T-cell (primary cell): Measurements from ENCODE around the gene ITGBL1. TPM values are rescaled to one million over a fixed set of nuclear protein-coding genes. Genes with fewer than 3 reads are reported as not detected.
A peak's percentile ranks its signal among the peaks of the same experiment; 100 is the strongest.

Experiments used
- ATAC-seq, 4 experiments: fragments of 200-7000 bp in 3 of 4; fragments of 150-1000 bp in 1 of 4; cut with Tn5 transposase; replicated peaks in 1 of 4; 1 replicate in 3 of 4; 2 replicates in 1 of 4; pipeline ENCODE4 v1.10.0; 2021; ENCODE audit warnings: moderate library complexity in 3 of 4, mild to moderate bottlenecking in 2 of 4, moderate number of reproducible peaks in 1 of 4
- CTCF ChIA-PET, 2 donors: fragments of 300-600 bp; sonication (Branson Sonifier 250); formaldehyde crosslinking; loops; one replicate each; lab custom pipeline; 2022; ENCODE audit warnings: antibody characterized with exemption in 2 of 2; lab: Charles Lee
- POLR2A ChIA-PET, 2 donors: fragments of 300-600 bp; sonication (Branson Sonifier 250); formaldehyde crosslinking; loops; one replicate each; lab custom pipeline; 2022; ENCODE audit warnings: antibody characterized with exemption in 2 of 2; lab: Charles Lee
- DNase-seq, 35 experiments: peaks; one replicate each; pipeline versions ENCODE4 v3.0.0 to v3.0.0-alpha.2; 2013 to 2023
- H3K27ac ChIP-seq: one replicate; pipeline ENCODE4 v1.5.1; 2013; ENCODE audit warnings: low read length
- H3K27me3 ChIP-seq, 2 experiments: replicated peaks in 1 of 2; 1 replicate in 1 of 2; 2 replicates in 1 of 2; pipeline versions ENCODE4 v1.6.1 to v1.7.0; 2013; ENCODE audit warnings: low read length in 1 of 2, mixed read lengths in 1 of 2; ENCODE audit not compliant: control insufficient read depth in 2 of 2, insufficient read depth in 2 of 2; ENCODE audit errors: extremely low read depth in 1 of 2
- H3K36me3 ChIP-seq, 2 donors: 1 replicate in 1 of 2; 2 replicates in 1 of 2; pipeline versions ENCODE4 v1.6.1 to v1.7.0; 2013; ENCODE audit warnings: low read length in 1 of 2; ENCODE audit not compliant: control insufficient read depth in 2 of 2, insufficient read depth in 1 of 2; ENCODE audit errors: extremely low read depth in 1 of 2
- H3K4me1 ChIP-seq, 2 experiments: 1 replicate in 1 of 2; 2 replicates in 1 of 2; pipeline versions ENCODE4 v1.6.1 to v1.7.0; 2013; ENCODE audit warnings: low read length in 2 of 2, mixed read lengths in 1 of 2; ENCODE audit not compliant: insufficient read depth in 2 of 2, control insufficient read depth in 1 of 2; ENCODE audit errors: extremely low read depth in 1 of 2
- H3K4me3 ChIP-seq, 2 donors: 1 replicate in 1 of 2; 2 replicates in 1 of 2; pipeline versions ENCODE4 v1.5.1 to v1.7.0; 2013; ENCODE audit warnings: mild to moderate bottlenecking in 2 of 2, low read length in 1 of 2, moderate library complexity in 1 of 2; ENCODE audit not compliant: control insufficient read depth in 1 of 2; ENCODE audit errors: extremely low read depth in 1 of 2
- H3K9me3 ChIP-seq: 2 replicates; pipeline ENCODE4 v1.7.0; 2013
- H3K27ac Mint-ChIP-seq, 2 donors: one replicate each; pipeline ENCODE4 v1.8.0; 2020 to 2021; ENCODE audit warnings: mild to moderate bottlenecking in 2 of 2, mixed read lengths in 2 of 2
- H3K27me3 Mint-ChIP-seq, 2 donors: one replicate each; pipeline ENCODE4 v1.8.0; 2021 to 2022; ENCODE audit warnings: mixed read lengths in 2 of 2
- H3K36me3 Mint-ChIP-seq: one replicate; pipeline ENCODE4 v1.8.0; 2021; ENCODE audit warnings: mixed read lengths
- H3K4me1 Mint-ChIP-seq, 3 donors: one replicate each; pipeline ENCODE4 v1.8.0; 2020 to 2022; ENCODE audit warnings: mixed read lengths in 3 of 3, mild to moderate bottlenecking in 1 of 3
- H3K4me3 Mint-ChIP-seq, 3 donors: one replicate each; pipeline ENCODE4 v1.8.0; 2020 to 2022; ENCODE audit warnings: mild to moderate bottlenecking in 3 of 3, mixed read lengths in 3 of 3, moderate library complexity in 3 of 3
- H3K9me3 Mint-ChIP-seq, 3 donors: one replicate each; pipeline ENCODE4 v1.8.0; 2020 to 2022; ENCODE audit warnings: mixed read lengths in 3 of 3
- WGBS: methylation state at CpG from one replicate; pipeline ENCODE4 v1.1.5; 2013; ENCODE audit warnings: missing lambda C conversion rate; ENCODE audit not compliant: insufficient coverage; 5-methylcytosine and 5-hydroxymethylcytosine counted together
- total RNA-seq, 35 experiments: library from RNA in 6 of 35; stranded (reverse) in 6 of 35; fragments of 120-200 nt in 1 of 35; gene quantifications; one replicate each; pipeline versions ENCODE4 v1.2.1 to v1.2.4 and lab custom pipeline; 2013 to 2026

Gene ITGBL1
- total RNA-seq, 5 donors from 2014 or later (not counting 1 experiment from before 2014, with no cell fraction given), result not detected

GRCh38 chr13:101706651-101707050 lies 254.2 kb downstream of the ITGBL1 start:
- ATAC-seq, result peak in 3 of 4 experiments; percentile 43 to 68 (median 55)
- Histone ChIP-seq H3K4me1 (no peaks in the 10 kb centered on the region), H3K4me3 (no peak overlapping the region), H3K27ac (no peak overlapping the region), H3K9me3 (no peaks in the 10 kb centered on the region), H3K36me3 (no peaks in the 10 kb centered on the region), H3K27me3 (peaks cover 0 to 3% of the 10 kb centered on the region in 2 experiments)
- H3K36me3 Mint-ChIP-seq, result no peaks in the 10 kb centered on the region
- no peaks in the 10 kb centered on the region for H3K9me3 Mint-ChIP-seq
- no peak overlapping the region for H3K27ac Mint-ChIP-seq
- H3K4me1 Mint-ChIP-seq, result peaks cover 9 to 10% (median 10%) of the 10 kb centered on the region in 3 donors
- peak in 13 of 35 experiments; percentile 0 to 19 (median 1) for DNase-seq
- ChIA-PET CTCF (interaction anchor here in 1 of 2 donors (0.6 kb wide), 1 partner anchor 7 kb away, joined by 3 read pairs; no protein-coding TSS in a partner anchor), POLR2A (no interaction called here)
- peaks cover 4 to 12% of the 10 kb centered on the region in 2 donors for H3K27me3 Mint-ChIP-seq
- no peak overlapping the region for H3K4me3 Mint-ChIP-seq
- 16% methylated on average over 5 of the region's 6 CpGs for WGBS

GRCh38 chr13:101707659-101708058 lies 255.2 kb downstream of the ITGBL1 start:
- Mint-ChIP-seq H3K27me3 (peaks cover 4 to 16% of the 10 kb centered on the region in 2 donors), H3K4me3 (no peak overlapping the region), H3K27ac (no peak overlapping the region), H3K9me3 (no peaks in the 10 kb centered on the region), H3K36me3 (no peaks in the 10 kb centered on the region), H3K4me1 (peaks cover 9 to 10% (median 10%) of the 10 kb centered on the region in 3 donors)
- ATAC-seq, result no peak
- POLR2A ChIA-PET, result no interaction called here
- CTCF ChIA-PET, result no interaction called here
- Histone ChIP-seq H3K4me1 (no peaks in the 10 kb centered on the region), H3K36me3 (no peaks in the 10 kb centered on the region), H3K9me3 (no peaks in the 10 kb centered on the region), H3K4me3 (no peak overlapping the region), H3K27me3 (peaks cover 0 to 3% of the 10 kb centered on the region in 2 experiments), H3K27ac (no peak overlapping the region)
- DNase-seq, result no peak
- WGBS, result no CpG with 5 or more reads among the region's 2 CpGs

GRCh38 chr13:101708115-101708514 lies 255.6 kb downstream of the ITGBL1 start:
- no peak for DNase-seq
- no peak for ATAC-seq
- Histone ChIP-seq H3K36me3 (no peaks in the 10 kb centered on the region), H3K27me3 (peaks cover 0 to 3% of the 10 kb centered on the region in 2 experiments), H3K27ac (no peak overlapping the region), H3K9me3 (no peaks in the 10 kb centered on the region), H3K4me3 (no peak overlapping the region), H3K4me1 (no peaks in the 10 kb centered on the region)
- Mint-ChIP-seq H3K36me3 (no peaks in the 10 kb centered on the region), H3K4me3 (no peak overlapping the region), H3K9me3 (no peaks in the 10 kb centered on the region), H3K27ac (no peak overlapping the region), H3K27me3 (peaks cover 4 to 16% of the 10 kb centered on the region in 2 donors), H3K4me1 (peaks cover 9 to 10% (median 10%) of the 10 kb centered on the region in 3 donors)
- 83% methylated on average over 1 of the region's 1 CpG for WGBS
- ChIA-PET POLR2A (no interaction called here), CTCF (no interaction called here)

GRCh38 chr13:101709952-101710351 lies 257.5 kb downstream of the ITGBL1 start:
- peaks cover 9 to 10% (median 10%) of the 10 kb centered on the region in 3 donors for H3K4me1 Mint-ChIP-seq
- H3K36me3 ChIP-seq, result no peaks in the 10 kb centered on the region
- H3K4me3 Mint-ChIP-seq, result no peak overlapping the region
- H3K27me3 ChIP-seq, result no peaks in the 10 kb centered on the region
- no peak overlapping the region for H3K4me3 ChIP-seq
- no peaks in the 10 kb centered on the region for H3K9me3 Mint-ChIP-seq
- peaks cover 4 to 16% of the 10 kb centered on the region in 2 donors for H3K27me3 Mint-ChIP-seq
- POLR2A ChIA-PET, result no interaction called here
- H3K27ac Mint-ChIP-seq, result no peak overlapping the region
- H3K36me3 Mint-ChIP-seq, result no peaks in the 10 kb centered on the region
- no peak for DNase-seq
- no peaks in the 10 kb centered on the region for H3K9me3 ChIP-seq
- ATAC-seq, result no peak
- CTCF ChIA-PET, result no interaction called here
- 100% methylated on average over 3 of the region's 6 CpGs for WGBS
- no peak overlapping the region for H3K27ac ChIP-seq
- H3K4me1 ChIP-seq, result no peaks in the 10 kb centered on the region

- Mint-ChIP-seq H3K4me1 (peaks cover 5 to 8% (median 7%) of the 10 kb centered on the region in 3 donors), H3K9me3 (no peaks in the 10 kb centered on the region), H3K4me3 (no peak overlapping the region), H3K36me3 (no peaks in the 10 kb centered on the region), H3K27me3 (peaks cover 8 to 26% of the 10 kb centered on the region in 2 donors), H3K27ac (no peak overlapping the region)
- no peaks in the 10 kb centered on the region for H3K4me1 ChIP-seq
- DNase-seq (no peak), ATAC-seq (no peak)
- H3K27me3 ChIP-seq, result no peaks in the 10 kb centered on the region
- ChIA-PET CTCF (interaction anchor here in 1 of 2 donors (0.6 kb wide), 1 partner anchor 1139 kb away, joined by 3 read pairs; no protein-coding TSS in a partner anchor), POLR2A (interaction anchor here in 1 of 2 donors (0.6 kb wide), 1 partner anchor 62 kb away, joined by 3 read pairs; no protein-coding TSS in a partner anchor)
- no peaks in the 10 kb centered on the region for H3K36me3 ChIP-seq
- H3K27ac ChIP-seq, result no peak overlapping the region
- H3K4me3 ChIP-seq, result no peak overlapping the region
- H3K9me3 ChIP-seq, result no peaks in the 10 kb centered on the region
- WGBS, result no CpG with 5 or more reads among the region's 2 CpGs
Measured at GRCh38 chr13:101711307-101712025, 259.0 kb downstream of the ITGBL1 start.

GRCh38 chr13:101712026-101712348 lies 259.5 kb downstream of the ITGBL1 start:
- H3K27ac Mint-ChIP-seq, result no peak overlapping the region
- no peaks in the 10 kb centered on the region for H3K36me3 ChIP-seq
- no peak for DNase-seq
- no peak for ATAC-seq
- no peaks in the 10 kb centered on the region for H3K36me3 Mint-ChIP-seq
- no peak overlapping the region for H3K27ac ChIP-seq
- H3K4me1 Mint-ChIP-seq, result peaks cover under 1 to 3% (median 2%) of the 10 kb centered on the region in 3 donors
- H3K9me3 ChIP-seq, result no peaks in the 10 kb centered on the region
- H3K4me3 ChIP-seq, result no peak overlapping the region
- H3K4me1 ChIP-seq, result no peaks in the 10 kb centered on the region
- no CpG with 5 or more reads among the region's 2 CpGs for WGBS
- CTCF ChIA-PET, result interaction anchor here in 1 of 2 donors (0.6 kb wide), 1 partner anchor 1139 kb away, joined by 3 read pairs; no protein-coding TSS in a partner anchor
- no peak overlapping the region for H3K4me3 Mint-ChIP-seq
- POLR2A ChIA-PET, result no interaction called here
- H3K27me3 Mint-ChIP-seq, result peaks cover 8 to 26% of the 10 kb centered on the region in 2 donors
- H3K9me3 Mint-ChIP-seq, result no peaks in the 10 kb centered on the region
- no peaks in the 10 kb centered on the region for H3K27me3 ChIP-seq
